ENCODE measurements around the gene NUDT22. TPM values are rescaled to one million over a fixed set of nuclear protein-coding genes. Genes with fewer than 3 reads are reported as not detected.

The NUDT22 gene, protein sequence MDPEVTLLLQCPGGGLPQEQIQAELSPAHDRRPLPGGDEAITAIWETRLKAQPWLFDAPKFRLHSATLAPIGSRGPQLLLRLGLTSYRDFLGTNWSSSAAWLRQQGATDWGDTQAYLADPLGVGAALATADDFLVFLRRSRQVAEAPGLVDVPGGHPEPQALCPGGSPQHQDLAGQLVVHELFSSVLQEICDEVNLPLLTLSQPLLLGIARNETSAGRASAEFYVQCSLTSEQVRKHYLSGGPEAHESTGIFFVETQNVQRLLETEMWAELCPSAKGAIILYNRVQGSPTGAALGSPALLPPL
- total RNA-seq (2014; rRNA removed; shearing (Covaris generic)) (35.1 and 67.0 TPM in 2 replicates), polyA plus RNA-seq (2016; fragmentation: Nextera tagmentation; extraction: Ambion mirVana) (31.1 and 33.9 TPM in 2 replicates)
- long read RNA-seq, transcript NUDT22-201 (6 exons, 1,094 nt), result major isoform, 30 of 49 reads
- long read RNA-seq, partial matches to known transcripts, result 5 of 49 reads
- long read RNA-seq, other reads (novel, unspliced or antisense), result 12 of 49 reads

DNA sequence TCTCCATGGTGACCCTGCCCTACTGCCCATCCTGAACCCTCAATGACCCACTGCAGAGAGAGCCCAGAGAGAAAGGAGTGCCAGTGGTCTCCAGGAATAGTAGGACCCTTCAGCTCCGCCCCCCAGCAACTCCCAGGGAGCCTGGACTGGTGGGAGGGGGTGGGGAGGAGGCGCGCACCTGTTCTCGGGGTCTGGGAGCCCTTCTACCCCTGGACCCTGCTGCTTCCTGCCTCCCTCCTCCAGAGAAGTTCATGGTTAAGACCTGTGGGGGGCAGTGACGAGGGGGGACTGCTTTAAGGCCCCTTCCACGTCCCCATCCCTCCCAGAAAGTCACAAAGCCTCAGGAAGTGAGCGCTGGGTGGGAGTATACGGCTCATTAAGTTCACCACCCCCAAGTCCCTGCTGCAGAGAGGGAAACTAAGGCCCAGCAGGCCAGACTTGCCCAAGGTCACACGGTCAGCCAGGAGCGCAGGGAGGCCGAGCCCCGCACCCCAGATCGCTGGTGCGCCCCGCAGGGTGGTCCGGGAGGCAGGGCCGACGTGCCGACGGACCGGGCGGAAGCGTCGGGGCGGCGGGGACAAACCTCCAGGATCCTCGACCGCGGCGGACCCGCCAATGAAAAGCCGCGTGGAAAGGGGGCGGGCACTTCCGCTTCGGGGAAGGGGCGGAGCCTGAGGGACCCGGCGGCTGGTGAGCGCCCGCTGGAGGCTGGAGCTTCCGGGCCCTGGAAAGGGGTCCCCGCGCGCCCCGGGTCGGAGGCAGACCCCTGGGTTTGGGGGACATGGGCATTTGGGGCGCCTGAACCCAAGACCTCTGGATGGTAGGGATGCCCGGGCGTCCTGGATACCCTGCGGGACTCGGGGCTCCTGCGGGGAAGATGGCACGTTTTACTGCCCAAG is at the start of gene NUDT22, which contains the start of gene TRPT1:
NUDT22 (plus strand) TSS at position 667 of the 899 bp plus-strand sequence. CDS start 379 bp downstream, outside the sequence.
TRPT1 (minus strand) TSS at position 579 of the 899 bp plus-strand sequence; CDS start at position 253, 326 bp downstream.
- Histone ChIP-seq H3K4me2 (peak within 1 kb of the TSS; percentile 97), H2AFZ (peak within 1 kb of the TSS; percentile 85; the same call in 1 of the 2 replicates), H3K4me3 (peak within 1 kb of the TSS; percentile 98), H3K36me3 (ENCODE audit: insufficient read depth) (no peaks in the 10 kb centered on the region; the same call in 1 of the 2 replicates), H3K9me2 (ENCODE audit: insufficient read depth) (no peaks in the 10 kb centered on the region), H4K20me1 (replicated peaks; ENCODE audit: insufficient read depth) (no peaks in the 10 kb centered on the region), H3K4me1 (ENCODE audit: insufficient read depth) (no peaks in the 10 kb centered on the region; the same call in 1 of the 2 replicates), H3K27ac (ENCODE audit: low read depth) (peak within 1 kb of the TSS; percentile 89; the same call in 1 of the 2 replicates), H3K79me2 (replicated peaks; ENCODE audit: insufficient read depth) (no peaks in the 10 kb centered on the region; the same call in 1 of the 2 replicates), H3F3A (replicated peaks; ENCODE audit: low read depth) (0 out of 2 replicates have a peak, but pooled peaks cover 5% of the 10 kb centered on the region), H3K27me3 (ENCODE audit: insufficient read depth) (no peaks in the 10 kb centered on the region)
- peak within 1 kb of the TSS; percentile 92 for H3K27ac Mint-ChIP-seq
- peak within 1 kb of the TSS; percentile 89 for H3K4me3 Mint-ChIP-seq
- H3K36me3 Mint-ChIP-seq (ENCODE audit: low read depth), result no peaks in the 10 kb centered on the region
- peak; percentile 94 for DNase-seq (ENCODE audit: low spot score)
- H3K4me1 Mint-ChIP-seq, result peaks cover 12% of the 10 kb centered on the region
- peaks cover 4% of the 10 kb centered on the region for H3K27me3 Mint-ChIP-seq (ENCODE audit: insufficient read depth, low read depth, poor library complexity)
- H3K9me3 Mint-ChIP-seq, result no peaks in the 10 kb centered on the region
- peak; percentile 59 for ATAC-seq
- TF ChIP-seq STAT1 (IDR thresholded peaks at IDR 0.05; ENCODE audit: unreplicated experiment), result no peak
- TF ChIP-seq ZNF462 (CRISPR knock-in tag; IDR thresholded peaks at IDR 0.05), result no peak
- no peak for TF ChIP-seq ZNF331 (CRISPR knock-in tag; IDR thresholded peaks at IDR 0.05; ENCODE audit: low read depth)
- TF ChIP-seq, protein P1, sequence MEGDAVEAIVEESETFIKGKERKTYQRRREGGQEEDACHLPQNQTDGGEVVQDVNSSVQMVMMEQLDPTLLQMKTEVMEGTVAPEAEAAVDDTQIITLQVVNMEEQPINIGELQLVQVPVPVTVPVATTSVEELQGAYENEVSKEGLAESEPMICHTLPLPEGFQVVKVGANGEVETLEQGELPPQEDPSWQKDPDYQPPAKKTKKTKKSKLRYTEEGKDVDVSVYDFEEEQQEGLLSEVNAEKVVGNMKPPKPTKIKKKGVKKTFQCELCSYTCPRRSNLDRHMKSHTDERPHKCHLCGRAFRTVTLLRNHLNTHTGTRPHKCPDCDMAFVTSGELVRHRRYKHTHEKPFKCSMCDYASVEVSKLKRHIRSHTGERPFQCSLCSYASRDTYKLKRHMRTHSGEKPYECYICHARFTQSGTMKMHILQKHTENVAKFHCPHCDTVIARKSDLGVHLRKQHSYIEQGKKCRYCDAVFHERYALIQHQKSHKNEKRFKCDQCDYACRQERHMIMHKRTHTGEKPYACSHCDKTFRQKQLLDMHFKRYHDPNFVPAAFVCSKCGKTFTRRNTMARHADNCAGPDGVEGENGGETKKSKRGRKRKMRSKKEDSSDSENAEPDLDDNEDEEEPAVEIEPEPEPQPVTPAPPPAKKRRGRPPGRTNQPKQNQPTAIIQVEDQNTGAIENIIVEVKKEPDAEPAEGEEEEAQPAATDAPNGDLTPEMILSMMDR (conservative IDR thresholded peaks at IDR 0.05; ENCODE audit: low read depth in 2 of 2), result peak; percentile 43 to 45
- TF ChIP-seq, protein P2, sequence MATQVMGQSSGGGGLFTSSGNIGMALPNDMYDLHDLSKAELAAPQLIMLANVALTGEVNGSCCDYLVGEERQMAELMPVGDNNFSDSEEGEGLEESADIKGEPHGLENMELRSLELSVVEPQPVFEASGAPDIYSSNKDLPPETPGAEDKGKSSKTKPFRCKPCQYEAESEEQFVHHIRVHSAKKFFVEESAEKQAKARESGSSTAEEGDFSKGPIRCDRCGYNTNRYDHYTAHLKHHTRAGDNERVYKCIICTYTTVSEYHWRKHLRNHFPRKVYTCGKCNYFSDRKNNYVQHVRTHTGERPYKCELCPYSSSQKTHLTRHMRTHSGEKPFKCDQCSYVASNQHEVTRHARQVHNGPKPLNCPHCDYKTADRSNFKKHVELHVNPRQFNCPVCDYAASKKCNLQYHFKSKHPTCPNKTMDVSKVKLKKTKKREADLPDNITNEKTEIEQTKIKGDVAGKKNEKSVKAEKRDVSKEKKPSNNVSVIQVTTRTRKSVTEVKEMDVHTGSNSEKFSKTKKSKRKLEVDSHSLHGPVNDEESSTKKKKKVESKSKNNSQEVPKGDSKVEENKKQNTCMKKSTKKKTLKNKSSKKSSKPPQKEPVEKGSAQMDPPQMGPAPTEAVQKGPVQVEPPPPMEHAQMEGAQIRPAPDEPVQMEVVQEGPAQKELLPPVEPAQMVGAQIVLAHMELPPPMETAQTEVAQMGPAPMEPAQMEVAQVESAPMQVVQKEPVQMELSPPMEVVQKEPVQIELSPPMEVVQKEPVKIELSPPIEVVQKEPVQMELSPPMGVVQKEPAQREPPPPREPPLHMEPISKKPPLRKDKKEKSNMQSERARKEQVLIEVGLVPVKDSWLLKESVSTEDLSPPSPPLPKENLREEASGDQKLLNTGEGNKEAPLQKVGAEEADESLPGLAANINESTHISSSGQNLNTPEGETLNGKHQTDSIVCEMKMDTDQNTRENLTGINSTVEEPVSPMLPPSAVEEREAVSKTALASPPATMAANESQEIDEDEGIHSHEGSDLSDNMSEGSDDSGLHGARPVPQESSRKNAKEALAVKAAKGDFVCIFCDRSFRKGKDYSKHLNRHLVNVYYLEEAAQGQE (IDR thresholded peaks at IDR 0.05; ENCODE audit: unreplicated experiment), result no peak
- TF ChIP-seq JUNB (IDR thresholded peaks at IDR 0.05; ENCODE audit: unreplicated experiment), result no peak
- no peak for TF ChIP-seq NANOG (IDR thresholded peaks at IDR 0.05; ENCODE audit: borderline replicate concordance)
- no peak; the same call in 1 of the 2 replicates for TF ChIP-seq CREB1 (CRISPR knock-in tag; IDR thresholded peaks at IDR 0.05; ENCODE audit: low read depth)
- TF ChIP-seq ZNF114 (CRISPR knock-in tag; IDR thresholded peaks at IDR 0.05), result no peak
- TF ChIP-seq ETS1 (IDR thresholded peaks at IDR 0.05), result peak; percentile 69
- TF ChIP-seq POLR2AphosphoS5 (IDR thresholded peaks at IDR 0.05; ENCODE audit: low read depth), result peak; percentile 89

Data from GM23338 (cell line).